IMR-90 (cell line): ENCODE results near the gene GIPR. TPM values are rescaled to one million over a fixed set of nuclear protein-coding genes. Genes with fewer than 3 reads are reported as not detected.

ENCODE experiments used
- ATAC-seq: fragments of 200-7000 bp; cut with Tn5 transposase; 2 replicates; pipeline ENCODE4 v1.9.1; 2020; ENCODE audit warnings: low read depth, mild to moderate bottlenecking, moderate library complexity
- BruUV-seq: library from RNA; stranded (reverse); fragments of 400-500 nt; replicated peaks from 2 replicates; lab custom pipeline; 2021; lab: Mats Ljungman, UMichigan
- CTCF ChIA-PET: fragments of 300-600 bp; formaldehyde crosslinking; extraction: SDS; loops from one replicate; lab custom pipeline; 2021; ENCODE audit warnings: antibody characterized with exemption; lab: Yijun Ruan, JAX
- POLR2A ChIA-PET: fragments of 300-600 bp; sonication (Branson Sonifier 250); formaldehyde crosslinking; loops from one replicate; lab custom pipeline; 2022; ENCODE audit warnings: antibody characterized with exemption; ENCODE audit not compliant: unreplicated experiment; lab: Charles Lee
- DNase-seq: peaks from one replicate; pipeline ENCODE4 v3.0.0; 2013
- H2AFZ ChIP-seq: replicated peaks from 2 replicates; pipeline ENCODE3; 2013; ENCODE audit warnings: low read length, mild to moderate bottlenecking; ENCODE audit not compliant: poor library complexity
- H2AK5ac ChIP-seq: 2 replicates; pipeline ENCODE4 v1.6.1; 2013; ENCODE audit warnings: low read depth, low read length, inconsistent platforms
- H2AK9ac ChIP-seq: replicated peaks from 2 replicates; pipeline ENCODE3; 2013; ENCODE audit warnings: mild to moderate bottlenecking, low read depth, low read length, moderate library complexity; ENCODE audit not compliant: poor library complexity
- H2BK120ac ChIP-seq: 2 replicates; pipeline ENCODE4 v1.6.1; 2013; ENCODE audit warnings: low read depth, low read length, inconsistent platforms
- H2BK15ac ChIP-seq: 3 replicates; pipeline ENCODE4 v1.6.1; 2013; ENCODE audit warnings: low read depth, low read length, inconsistent platforms
- H2BK20ac ChIP-seq: 2 replicates; pipeline ENCODE4 v1.6.1; 2013; ENCODE audit warnings: low read depth, mild to moderate bottlenecking, inconsistent platforms, low read length, moderate library complexity
- H2BK5ac ChIP-seq: 2 replicates; pipeline ENCODE4 v1.6.1; 2013; ENCODE audit warnings: mild to moderate bottlenecking, low read depth, low read length, inconsistent platforms; ENCODE audit not compliant: poor library complexity, severe bottlenecking
- H3K14ac ChIP-seq: replicated peaks from 2 replicates; pipeline ENCODE4 v1.6.1; 2013; ENCODE audit warnings: low read depth, low read length, inconsistent platforms
- H3K18ac ChIP-seq: 2 replicates; pipeline ENCODE4 v1.6.1; 2013; ENCODE audit warnings: low read depth, low read length, control low read depth
- H3K23ac ChIP-seq: 2 replicates; pipeline ENCODE4 v1.6.1; 2013; ENCODE audit warnings: low read depth, low read length, inconsistent platforms
- H3K27ac ChIP-seq: 2 replicates; pipeline ENCODE4 v1.5.1; 2013; ENCODE audit warnings: mild to moderate bottlenecking, control low read depth, low read length; ENCODE audit not compliant: insufficient read depth
- H3K27me3 ChIP-seq: 2 replicates; pipeline ENCODE4 v1.6.1; 2013; ENCODE audit warnings: low read length; ENCODE audit not compliant: control insufficient read depth, insufficient read depth
- H3K36me3 ChIP-seq: 2 replicates; pipeline ENCODE4 v1.6.1; 2013; ENCODE audit warnings: low read length, mixed read lengths; ENCODE audit not compliant: control insufficient read depth, insufficient read depth
- H3K4ac ChIP-seq: 2 replicates; pipeline ENCODE4 v1.6.1; 2013; ENCODE audit warnings: low read depth, low read length, inconsistent platforms
- H3K4me1 ChIP-seq: 2 replicates; pipeline ENCODE4 v1.6.1; 2013; ENCODE audit warnings: low read length, mixed read lengths; ENCODE audit not compliant: control insufficient read depth, insufficient read depth
- H3K4me2 ChIP-seq: 2 replicates; pipeline ENCODE4 v1.6.1; 2013; ENCODE audit warnings: low read depth, mild to moderate bottlenecking, control low read depth, low read length, moderate library complexity
- H3K4me3 ChIP-seq: 2 replicates; pipeline ENCODE4 v1.5.1; 2013; ENCODE audit warnings: low read depth, mild to moderate bottlenecking, control low read depth, low read length, moderate library complexity; ENCODE audit not compliant: insufficient read depth
- H3K56ac ChIP-seq: 2 replicates; pipeline ENCODE4 v1.6.1; 2013; ENCODE audit warnings: low read length, inconsistent platforms; ENCODE audit not compliant: insufficient read depth; ENCODE audit errors: extremely low read depth
- H3K79me1 ChIP-seq, 2 experiments: 2 replicates each; pipeline ENCODE4 v1.6.1; 2013; ENCODE audit warnings: low read length in 2 of 2, inconsistent platforms in 1 of 2, low read depth in 1 of 2
- H3K9ac ChIP-seq: 2 replicates; pipeline ENCODE4 v1.6.1; 2013; ENCODE audit warnings: low read depth, low read length, control low read depth
- H3K9me1 ChIP-seq: 2 replicates; pipeline ENCODE4 v1.6.1; 2013; ENCODE audit warnings: low read length, inconsistent platforms; ENCODE audit not compliant: insufficient read depth
- H3K9me3 ChIP-seq: 2 replicates; pipeline ENCODE4 v1.6.1; 2013; ENCODE audit warnings: low read length; ENCODE audit not compliant: control insufficient read depth, insufficient read depth
- H4K20me1 ChIP-seq: 2 replicates; pipeline ENCODE4 v1.6.1; 2013; ENCODE audit warnings: low read length, inconsistent platforms; ENCODE audit not compliant: insufficient read depth
- H4K5ac ChIP-seq: 2 replicates; pipeline ENCODE4 v1.6.1; 2013; ENCODE audit warnings: mild to moderate bottlenecking, low read depth, low read length, control low read depth
- H4K8ac ChIP-seq, 2 experiments: 2 replicates each; pipeline ENCODE4 v1.6.1; 2013; ENCODE audit warnings: low read depth in 2 of 2, low read length in 2 of 2, control low read depth in 1 of 2, inconsistent platforms in 1 of 2
- H4K91ac ChIP-seq: 2 replicates; pipeline ENCODE4 v1.6.1; 2013; ENCODE audit warnings: low read depth, low read length, inconsistent platforms; ENCODE audit not compliant: insufficient read depth
- CEBPB ChIP-seq: IDR thresholded peaks from 2 replicates; pipeline ENCODE4 v1.6.1; 2012; ENCODE audit warnings: low read depth, low read length, improper control_type of control experiment
- MXI1 ChIP-seq: IDR thresholded peaks from 2 replicates; pipeline ENCODE4 v1.6.1; 2012; ENCODE audit warnings: low read depth, mild to moderate bottlenecking, low read length, moderate library complexity, borderline replicate concordance
- POLR2A ChIP-seq: IDR thresholded peaks from 2 replicates; pipeline ENCODE4 v1.6.1; 2012; ENCODE audit warnings: mild to moderate bottlenecking, low read depth, low read length
- RAD21 ChIP-seq: IDR thresholded peaks from 2 replicates; pipeline ENCODE4 v1.6.1; 2012; ENCODE audit warnings: low read length, improper control_type of control experiment
- WGBS, 2 experiments: methylation state at CpG; one replicate each; pipeline versions ENCODE4 v1.1.5 to v1.1.7; 2013; ENCODE audit warnings: missing lambda C conversion rate in 2 of 2; ENCODE audit not compliant: insufficient read length in 1 of 2; ENCODE audit errors: extremely low coverage in 2 of 2; 5-methylcytosine and 5-hydroxymethylcytosine counted together
- dilution Hi-C: fragments of 300-500 bp; cut with HindIII; formaldehyde crosslinking; loops from one replicate; pipeline ENCODE4 v1.14.3; 2018; ENCODE audit warnings: low sequenced_read_pairs; ENCODE audit not compliant: unreplicated experiment
- in situ Hi-C: fragments of 300-500 bp; cut with MboI; formaldehyde crosslinking; loops from 3 replicates; pipeline ENCODE4 v1.14.3; 2019; ENCODE audit warnings: low sequenced_read_pairs, inconsistent platforms, mixed read lengths
- intact Hi-C: fragments of 100-400 bp; cut with micrococcal nuclease; formaldehyde crosslinking; loops from 2 replicates; pipeline ENCODE4 v1.10.0; 2022
- polyA plus RNA-seq, 3 experiments: library from polyadenylated mRNA; depleted of rRNA; stranded (reverse); fragments of >200 nt; gene quantifications; 2 replicates each; pipeline ENCODE4 v1.2.3, GENCODE V29; 2012; ENCODE audit warnings: low replicate concordance in 1 of 3
- total RNA-seq: library from RNA; depleted of rRNA; stranded (reverse); fragments of >200 nt; gene quantifications from 2 replicates; pipeline ENCODE4 v1.2.3, GENCODE V29; 2012

The GIPR gene
- total and polyA plus RNA-seq, 2 of the 4 experiments (the other 2 are of a cell fraction), result 0.18 to 1.2 TPM

DNA sequence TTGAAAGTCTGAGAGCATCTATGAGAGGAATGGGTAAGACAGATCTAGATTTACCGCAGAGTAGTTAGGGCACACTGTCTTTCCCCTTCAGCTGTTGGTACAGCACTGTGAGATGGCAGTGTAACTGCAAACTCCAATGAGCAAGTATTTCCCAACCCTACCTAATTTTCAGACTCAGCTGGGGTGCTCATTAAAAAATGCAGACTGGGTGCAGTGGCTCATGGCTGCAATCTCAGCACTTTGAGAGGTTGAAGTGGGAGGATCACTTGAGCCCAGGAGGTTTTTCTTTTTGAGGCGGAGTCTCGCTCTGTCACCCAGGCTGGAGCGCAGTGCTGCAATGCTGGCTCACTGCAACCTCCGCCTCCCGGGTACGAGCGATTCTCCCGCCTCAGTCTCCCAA is 37.1 kb downstream of the GIPR start:
- Histone ChIP-seq H4K91ac (no peak overlapping the region), H3K23ac (no peak overlapping the region), H3K9me1 (no peaks in the 10 kb centered on the region), H2AK5ac (no peak overlapping the region), H4K20me1 (no peaks in the 10 kb centered on the region), H3K9ac (no peak overlapping the region), H3K4me3 (no peak overlapping the region), H2AFZ (no peak overlapping the region), H3K4me1 (no peaks in the 10 kb centered on the region), H3K27me3 (no peaks in the 10 kb centered on the region), H3K18ac (no peak overlapping the region), H3K4ac (no peak overlapping the region), H3K4me2 (no peak overlapping the region), H2BK5ac (no peak overlapping the region), H3K36me3 (peaks cover 24% of the 10 kb centered on the region), H2BK20ac (no peak overlapping the region), H3K9me3 (no peaks in the 10 kb centered on the region), H2BK120ac (no peak overlapping the region), H4K5ac (no peak overlapping the region), H3K79me1 (peaks cover under 1% of the 10 kb centered on the region in 2 experiments; a peak in 2 of 4 replicates), H2BK15ac (no peak overlapping the region), H2AK9ac (no peak overlapping the region), H3K14ac (no peak overlapping the region), H3K27ac (no peak overlapping the region), H4K8ac (no peak overlapping the region), H3K56ac (no peak overlapping the region)
- WGBS, 2 experiments, result 100% methylated on average over 4 of the region's 9 CpGs; no CpG with 5 or more reads in 1 of the 2 experiments
- TF ChIP-seq CEBPB (no peak), RAD21 (no peak), POLR2A (no peak), MXI1 (no peak)
- ATAC-seq (no peak), DNase-seq (no peak)
- POLR2A ChIA-PET, result no interaction called here
- CTCF ChIA-PET, result interaction anchor here (0.6 kb wide), 1 partner anchor 94 kb away, joined by 3 read pairs; no protein-coding TSS in a partner anchor
- in situ Hi-C loops (no loop called here), dilution Hi-C loops (no loop called here), intact Hi-C loops (no loop called here)
- BruUV-seq, result no TSS peak
